ENCODE data around the gene ACP1. TPM values are rescaled to one million over a fixed set of nuclear protein-coding genes. Genes with fewer than 3 reads are reported as not detected.

Gene ACP1
- total RNA-seq, 1 donor from 2014 or later, result 236 TPM

DNA sequence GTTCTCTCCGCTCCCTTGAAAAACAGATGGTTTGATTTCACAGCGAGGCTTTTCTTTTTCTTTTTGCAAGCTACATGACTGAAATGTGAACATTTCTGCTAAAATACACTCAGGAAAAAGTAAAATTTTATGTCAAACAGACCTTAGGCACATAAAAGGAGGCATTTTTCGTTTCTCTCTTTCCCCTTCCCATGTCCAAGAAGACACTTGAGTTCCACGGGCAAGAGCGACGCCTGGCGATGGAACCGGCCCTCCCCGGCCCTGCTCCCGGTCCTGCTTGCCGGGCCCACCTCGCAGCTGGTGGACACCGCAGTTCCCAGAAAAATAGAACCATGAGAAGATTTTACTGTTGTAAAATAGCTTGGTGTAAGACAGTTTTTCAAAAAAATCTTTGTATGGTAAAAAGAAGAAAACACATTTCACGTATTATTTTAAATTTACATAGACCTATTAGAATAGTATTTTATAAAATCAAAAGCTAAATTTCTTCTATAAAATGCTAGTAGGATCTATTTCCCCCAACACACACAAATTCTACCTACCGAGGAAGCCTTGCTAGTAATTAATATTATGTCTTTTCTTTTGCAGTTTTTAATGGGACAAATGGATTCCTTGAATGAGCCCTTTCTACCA, 25.5 kb downstream of the ACP1 start:
- DNase-seq (ENCODE audit: low spot score), result peak; percentile 81
- no peak overlapping the region for H3K9ac ChIP-seq
- no peaks in the 10 kb centered on the region for H3K79me2 ChIP-seq (ENCODE audit: low read depth)
- Mint-ChIP-seq H3K4me1 (peaks cover 15% of the 10 kb centered on the region), H3K27ac (no peak overlapping the region), H3K27me3 (ENCODE audit: insufficient read depth, low read depth) (peaks cover 13% of the 10 kb centered on the region), H3K4me3 (peak overlapping the region; percentile 86), H3K9me3 (peaks cover 2% of the 10 kb centered on the region), H3K36me3 (peaks cover 9% of the 10 kb centered on the region)
- no peaks in the 10 kb centered on the region for H3K9me3 ChIP-seq (ENCODE audit: low read depth)
- peak overlapping the region; percentile 40 for H3K4me3 ChIP-seq
- H3K36me3 ChIP-seq, result no peaks in the 10 kb centered on the region
- no peak for TF ChIP-seq EZH2 (IDR thresholded peaks at IDR 0.05)
- peak; percentile 76 for TF ChIP-seq CTCF (IDR thresholded peaks at IDR 0.05)
- TF ChIP-seq EZH2phosphoT487 (IDR thresholded peaks at IDR 0.05), result no peak
- H4K20me1 ChIP-seq (ENCODE audit: low read depth), result peaks cover 31% of the 10 kb centered on the region
- H3K4me2 ChIP-seq, result peak overlapping the region; percentile 82
- peaks cover 77% of the 10 kb centered on the region for H3K27me3 ChIP-seq
- H3K4me1 ChIP-seq, result peaks cover 18% of the 10 kb centered on the region
- H3F3A ChIP-seq (ENCODE audit: low read depth), result peaks cover 12% of the 10 kb centered on the region
- no peak overlapping the region for H3K27ac ChIP-seq
- peak overlapping the region; percentile 66 for H2AFZ ChIP-seq (replicated peaks)

GRCh38 chr2:295090-295489, 30.3 kb downstream of the ACP1 start:
- Histone ChIP-seq H3K4me2 (no peak overlapping the region), H2AFZ (replicated peaks) (no peak overlapping the region), H3K79me2 (ENCODE audit: low read depth) (no peaks in the 10 kb centered on the region), H4K20me1 (ENCODE audit: low read depth) (no peaks in the 10 kb centered on the region), H3K4me1 (no peaks in the 10 kb centered on the region), H3F3A (ENCODE audit: low read depth) (no peaks in the 10 kb centered on the region), H3K27me3 (peaks cover 28% of the 10 kb centered on the region), H3K9ac (no peak overlapping the region), H3K27ac (no peak overlapping the region), H3K9me3 (ENCODE audit: low read depth) (no peaks in the 10 kb centered on the region), H3K4me3 (no peak overlapping the region), H3K36me3 (no peaks in the 10 kb centered on the region)
- H3K9me3 Mint-ChIP-seq, result peaks cover 14% of the 10 kb centered on the region
- H3K27ac Mint-ChIP-seq, result no peak overlapping the region
- TF ChIP-seq CTCF (IDR thresholded peaks at IDR 0.05) (no peak), EZH2 (IDR thresholded peaks at IDR 0.05) (no peak), EZH2phosphoT487 (IDR thresholded peaks at IDR 0.05) (no peak)
- DNase-seq (ENCODE audit: low spot score), result no peak
- peaks cover 5% of the 10 kb centered on the region for H3K36me3 Mint-ChIP-seq
- H3K4me1 Mint-ChIP-seq, result no peaks in the 10 kb centered on the region
- H3K4me3 Mint-ChIP-seq, result no peak overlapping the region
- H3K27me3 Mint-ChIP-seq (ENCODE audit: insufficient read depth, low read depth), result peaks cover 6% of the 10 kb centered on the region

GRCh38 chr2:296354-296753, 31.6 kb downstream of the ACP1 start:
- Histone ChIP-seq H3K9me3 (ENCODE audit: low read depth) (no peaks in the 10 kb centered on the region), H3K36me3 (no peaks in the 10 kb centered on the region), H3K4me3 (no peak overlapping the region), H3K79me2 (ENCODE audit: low read depth) (no peaks in the 10 kb centered on the region), H3K27me3 (peaks cover 16% of the 10 kb centered on the region), H3K4me1 (no peaks in the 10 kb centered on the region), H4K20me1 (ENCODE audit: low read depth) (no peaks in the 10 kb centered on the region), H3K27ac (no peak overlapping the region), H3K9ac (no peak overlapping the region), H2AFZ (replicated peaks) (no peak overlapping the region), H3F3A (ENCODE audit: low read depth) (no peaks in the 10 kb centered on the region), H3K4me2 (no peak overlapping the region)
- peaks cover 6% of the 10 kb centered on the region for H3K27me3 Mint-ChIP-seq (ENCODE audit: insufficient read depth, low read depth)
- no peaks in the 10 kb centered on the region for H3K4me1 Mint-ChIP-seq
- no peak overlapping the region for H3K27ac Mint-ChIP-seq
- peaks cover 5% of the 10 kb centered on the region for H3K36me3 Mint-ChIP-seq
- TF ChIP-seq EZH2 (IDR thresholded peaks at IDR 0.05) (no peak), CTCF (IDR thresholded peaks at IDR 0.05) (no peak), EZH2phosphoT487 (IDR thresholded peaks at IDR 0.05) (no peak)
- DNase-seq (ENCODE audit: low spot score), result no peak
- H3K4me3 Mint-ChIP-seq, result no peak overlapping the region
- peaks cover 25% of the 10 kb centered on the region for H3K9me3 Mint-ChIP-seq
